Measurements from ENCODE around the gene SLC25A11. TPM values are rescaled to one million over a fixed set of nuclear protein-coding genes. Genes with fewer than 3 reads are reported as not detected.

Gene SLC25A11
- 80.7 TPM for polyA plus RNA-seq (2012; ENCODE audit: insufficient read depth, insufficient read length, low read depth)

GRCh38 chr17:4939796-4940554, at the start of gene SLC25A11, which contains the start of gene RNF167:
Gene SLC25A11 (minus strand): TSS chr17:4940046. CDS start chr17:4939910, 136 bp downstream.
Gene RNF167 (plus strand): TSS chr17:4940268. CDS start chr17:4940910, 642 bp downstream.
- no peak for TF ChIP-seq CTCF (IDR thresholded peaks at IDR 0.05; ENCODE audit: low read depth, low read length)
- Histone ChIP-seq H3K4me1 (no peaks in the 10 kb centered on the region), H3K4me3 (ENCODE audit: low read depth, low read length) (peak within 1 kb of the TSS; percentile 86), H3K36me3 (peaks cover 8% of the 10 kb centered on the region), H3K9me3 (no peaks in the 10 kb centered on the region), H3K27me3 (no peaks in the 10 kb centered on the region)
- peak; percentile 90 for DNase-seq

- Histone ChIP-seq H3K36me3 (no peaks in the 10 kb centered on the region), H3K9me3 (no peaks in the 10 kb centered on the region), H3K4me1 (no peaks in the 10 kb centered on the region), H3K27me3 (no peaks in the 10 kb centered on the region), H3K4me3 (ENCODE audit: low read depth, low read length) (peak overlapping the region; percentile 66)
- no peak for TF ChIP-seq CTCF (IDR thresholded peaks at IDR 0.05; ENCODE audit: low read depth, low read length)
- DNase-seq = no peak
Observed at GRCh38 chr17:4987767-4988567, 48.1 kb upstream of the SLC25A11 start.

- Histone ChIP-seq H3K27me3 (no peaks in the 10 kb centered on the region), H3K9me3 (no peaks in the 10 kb centered on the region), H3K36me3 (no peaks in the 10 kb centered on the region), H3K4me1 (no peaks in the 10 kb centered on the region), H3K4me3 (ENCODE audit: low read depth, low read length) (peak within 1 kb of the TSS; percentile 66)
- peak; percentile 60 for TF ChIP-seq CTCF (IDR thresholded peaks at IDR 0.05; ENCODE audit: low read depth, low read length)
- peak; percentile 82 for DNase-seq
Observed at GRCh38 chr17:4986951-4987766, 47.3 kb upstream of the SLC25A11 start, which contains the start of gene CAMTA2. Gene CAMTA2 (minus strand): TSS chr17:4987675. CDS start chr17:4986222, 1,453 bp downstream.

DNA sequence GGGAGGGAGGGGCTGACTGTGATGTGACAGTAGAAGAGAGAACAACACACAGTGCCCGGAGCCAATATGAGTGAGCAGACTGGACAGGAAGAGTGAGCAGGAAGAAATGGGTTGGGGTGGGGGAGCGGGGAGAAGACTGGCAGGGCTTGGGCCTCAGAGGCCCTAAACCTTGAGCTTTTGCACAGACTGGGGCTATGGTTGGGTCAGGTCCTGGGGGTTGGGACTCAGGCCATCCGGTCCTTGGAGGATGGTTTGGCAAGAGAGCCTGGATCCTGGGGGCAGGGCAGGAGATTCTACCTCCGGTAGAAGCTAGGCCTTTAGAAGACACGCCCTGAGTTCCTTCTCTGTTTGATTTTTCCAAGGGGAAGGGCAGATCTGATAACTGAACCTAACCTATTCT, 46.6 kb upstream of the SLC25A11 start:
- Histone ChIP-seq H3K4me1 (no peaks in the 10 kb centered on the region), H3K36me3 (no peaks in the 10 kb centered on the region)
- TF ChIP-seq CTCF (IDR thresholded peaks at IDR 0.05; ENCODE audit: low read depth, low read length) = no peak

GRCh38 chr17:4982305-4982704, 42.5 kb upstream of the SLC25A11 start:
- H3K4me1 ChIP-seq = no peaks in the 10 kb centered on the region; the same call in 1 of the 2 replicates
- no peak for DNase-seq
- H3K9me3 ChIP-seq = no peaks in the 10 kb centered on the region
- no peaks in the 10 kb centered on the region for H3K27me3 ChIP-seq
- no peak overlapping the region for H3K4me3 ChIP-seq (ENCODE audit: low read depth, low read length)
- TF ChIP-seq CTCF (IDR thresholded peaks at IDR 0.05; ENCODE audit: low read depth, low read length) = no peak
- H3K36me3 ChIP-seq = no peaks in the 10 kb centered on the region

More for the DNA sequence above, 46.6 kb upstream of the SLC25A11 start:
- Histone ChIP-seq H3K4me3 (ENCODE audit: low read depth, low read length) (peak overlapping the region; percentile 66), H3K27me3 (no peaks in the 10 kb centered on the region), H3K9me3 (no peaks in the 10 kb centered on the region)
- no peak for DNase-seq
